ENCODE data around the gene KRT77.

DNA sequence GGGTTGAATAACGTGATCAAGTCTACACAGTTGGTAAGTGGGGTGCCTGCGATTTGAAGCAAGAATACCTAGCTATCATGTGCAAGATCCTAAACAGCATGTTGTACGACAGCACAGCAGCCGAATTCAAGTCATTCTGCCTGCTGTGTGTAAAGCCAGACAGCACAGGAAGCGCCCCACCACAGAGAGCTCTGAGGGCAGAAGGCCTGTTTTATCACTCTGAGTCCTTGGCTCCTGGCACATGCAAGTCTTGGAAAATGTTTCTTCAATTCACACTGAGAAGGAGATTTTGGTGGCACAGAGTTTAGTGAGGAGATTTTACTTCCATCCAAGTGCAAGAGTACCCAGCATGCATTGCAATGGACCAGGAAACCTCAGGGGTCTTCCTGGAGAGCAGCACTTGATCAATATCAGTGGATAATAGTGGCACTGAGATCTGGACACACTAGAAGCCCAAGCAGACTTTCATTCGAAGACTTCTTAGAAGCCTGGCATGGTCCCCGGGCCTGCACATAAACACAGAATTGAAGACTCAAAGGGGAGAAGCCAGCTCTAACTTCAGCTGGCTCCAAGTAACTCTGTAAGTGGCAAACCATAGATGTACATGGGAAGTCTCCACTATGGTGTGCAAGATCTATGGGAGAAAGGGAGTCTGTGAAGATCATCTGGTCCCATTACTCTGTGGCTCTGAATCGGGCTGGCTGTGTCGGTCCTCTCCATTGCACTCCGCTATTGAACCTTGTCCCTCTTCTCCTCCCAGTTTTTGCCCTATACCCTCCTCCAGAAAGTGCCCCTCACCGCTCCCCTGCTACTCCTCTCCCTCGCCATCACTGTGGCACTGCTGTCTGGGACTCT, 21.6 kb downstream of the KRT77 start:
- TF ChIP-seq, protein P1, sequence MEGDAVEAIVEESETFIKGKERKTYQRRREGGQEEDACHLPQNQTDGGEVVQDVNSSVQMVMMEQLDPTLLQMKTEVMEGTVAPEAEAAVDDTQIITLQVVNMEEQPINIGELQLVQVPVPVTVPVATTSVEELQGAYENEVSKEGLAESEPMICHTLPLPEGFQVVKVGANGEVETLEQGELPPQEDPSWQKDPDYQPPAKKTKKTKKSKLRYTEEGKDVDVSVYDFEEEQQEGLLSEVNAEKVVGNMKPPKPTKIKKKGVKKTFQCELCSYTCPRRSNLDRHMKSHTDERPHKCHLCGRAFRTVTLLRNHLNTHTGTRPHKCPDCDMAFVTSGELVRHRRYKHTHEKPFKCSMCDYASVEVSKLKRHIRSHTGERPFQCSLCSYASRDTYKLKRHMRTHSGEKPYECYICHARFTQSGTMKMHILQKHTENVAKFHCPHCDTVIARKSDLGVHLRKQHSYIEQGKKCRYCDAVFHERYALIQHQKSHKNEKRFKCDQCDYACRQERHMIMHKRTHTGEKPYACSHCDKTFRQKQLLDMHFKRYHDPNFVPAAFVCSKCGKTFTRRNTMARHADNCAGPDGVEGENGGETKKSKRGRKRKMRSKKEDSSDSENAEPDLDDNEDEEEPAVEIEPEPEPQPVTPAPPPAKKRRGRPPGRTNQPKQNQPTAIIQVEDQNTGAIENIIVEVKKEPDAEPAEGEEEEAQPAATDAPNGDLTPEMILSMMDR (IDR thresholded peaks at IDR 0.05), result no peak
- TF ChIP-seq POLR2A (IDR thresholded peaks at IDR 0.05) (no peak), POLR2AphosphoS5 (IDR thresholded peaks at IDR 0.05; ENCODE audit: insufficient read depth in 1 of 2, low read depth in 1 of 2) (no peak)

All from vagina (tissue), 2 donors.